ENCODE data around the gene NANS. TPM values are rescaled to one million over a fixed set of nuclear protein-coding genes. Genes with fewer than 3 reads are reported as not detected.
A peak's percentile ranks its signal among the peaks of the same experiment; 100 is the strongest.

Gene NANS
- total RNA-seq, 1 experiment from 2014 or later = 57.9 TPM

DNA sequence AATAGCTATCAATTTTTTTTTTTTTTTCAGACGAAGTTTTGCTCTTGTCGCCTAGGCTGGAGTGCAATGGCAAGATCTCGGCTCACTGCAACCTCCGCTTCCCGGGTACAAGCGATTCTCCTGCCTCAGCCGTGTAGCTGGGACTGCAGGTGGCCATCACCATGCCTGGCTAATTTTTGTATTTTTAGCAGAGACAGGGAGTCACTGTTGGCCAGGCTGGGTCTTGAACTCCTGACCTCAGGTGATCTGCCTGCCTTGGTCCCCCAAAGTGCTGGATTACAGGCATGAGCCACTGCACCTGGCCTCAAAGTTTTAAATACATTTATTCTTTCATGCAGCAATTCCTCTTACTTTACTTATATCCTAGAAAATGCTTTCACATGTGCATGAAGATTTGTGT, 44.9 kb downstream of the NANS start (continued):
- TF ChIP-seq, protein P1, sequence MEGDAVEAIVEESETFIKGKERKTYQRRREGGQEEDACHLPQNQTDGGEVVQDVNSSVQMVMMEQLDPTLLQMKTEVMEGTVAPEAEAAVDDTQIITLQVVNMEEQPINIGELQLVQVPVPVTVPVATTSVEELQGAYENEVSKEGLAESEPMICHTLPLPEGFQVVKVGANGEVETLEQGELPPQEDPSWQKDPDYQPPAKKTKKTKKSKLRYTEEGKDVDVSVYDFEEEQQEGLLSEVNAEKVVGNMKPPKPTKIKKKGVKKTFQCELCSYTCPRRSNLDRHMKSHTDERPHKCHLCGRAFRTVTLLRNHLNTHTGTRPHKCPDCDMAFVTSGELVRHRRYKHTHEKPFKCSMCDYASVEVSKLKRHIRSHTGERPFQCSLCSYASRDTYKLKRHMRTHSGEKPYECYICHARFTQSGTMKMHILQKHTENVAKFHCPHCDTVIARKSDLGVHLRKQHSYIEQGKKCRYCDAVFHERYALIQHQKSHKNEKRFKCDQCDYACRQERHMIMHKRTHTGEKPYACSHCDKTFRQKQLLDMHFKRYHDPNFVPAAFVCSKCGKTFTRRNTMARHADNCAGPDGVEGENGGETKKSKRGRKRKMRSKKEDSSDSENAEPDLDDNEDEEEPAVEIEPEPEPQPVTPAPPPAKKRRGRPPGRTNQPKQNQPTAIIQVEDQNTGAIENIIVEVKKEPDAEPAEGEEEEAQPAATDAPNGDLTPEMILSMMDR (IDR thresholded peaks at IDR 0.05) = no peak
- no peak for TF ChIP-seq GTF2I (CRISPR knock-in tag; conservative IDR thresholded peaks at IDR 0.05)
- TF ChIP-seq, protein P2, sequence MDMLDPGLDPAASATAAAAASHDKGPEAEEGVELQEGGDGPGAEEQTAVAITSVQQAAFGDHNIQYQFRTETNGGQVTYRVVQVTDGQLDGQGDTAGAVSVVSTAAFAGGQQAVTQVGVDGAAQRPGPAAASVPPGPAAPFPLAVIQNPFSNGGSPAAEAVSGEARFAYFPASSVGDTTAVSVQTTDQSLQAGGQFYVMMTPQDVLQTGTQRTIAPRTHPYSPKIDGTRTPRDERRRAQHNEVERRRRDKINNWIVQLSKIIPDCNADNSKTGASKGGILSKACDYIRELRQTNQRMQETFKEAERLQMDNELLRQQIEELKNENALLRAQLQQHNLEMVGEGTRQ (CRISPR knock-in tag; IDR thresholded peaks at IDR 0.05) = no peak
- no peak for TF ChIP-seq RELA (CRISPR knock-in tag; IDR thresholded peaks at IDR 0.05; ENCODE audit: borderline replicate concordance)
- no peak for TF ChIP-seq CREM (CRISPR knock-in tag; IDR thresholded peaks at IDR 0.05)
- TF ChIP-seq, protein P3, sequence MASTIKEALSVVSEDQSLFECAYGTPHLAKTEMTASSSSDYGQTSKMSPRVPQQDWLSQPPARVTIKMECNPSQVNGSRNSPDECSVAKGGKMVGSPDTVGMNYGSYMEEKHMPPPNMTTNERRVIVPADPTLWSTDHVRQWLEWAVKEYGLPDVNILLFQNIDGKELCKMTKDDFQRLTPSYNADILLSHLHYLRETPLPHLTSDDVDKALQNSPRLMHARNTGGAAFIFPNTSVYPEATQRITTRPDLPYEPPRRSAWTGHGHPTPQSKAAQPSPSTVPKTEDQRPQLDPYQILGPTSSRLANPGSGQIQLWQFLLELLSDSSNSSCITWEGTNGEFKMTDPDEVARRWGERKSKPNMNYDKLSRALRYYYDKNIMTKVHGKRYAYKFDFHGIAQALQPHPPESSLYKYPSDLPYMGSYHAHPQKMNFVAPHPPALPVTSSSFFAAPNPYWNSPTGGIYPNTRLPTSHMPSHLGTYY (CRISPR knock-in tag; IDR thresholded peaks at IDR 0.05) = no peak
- TF ChIP-seq, protein P4, sequence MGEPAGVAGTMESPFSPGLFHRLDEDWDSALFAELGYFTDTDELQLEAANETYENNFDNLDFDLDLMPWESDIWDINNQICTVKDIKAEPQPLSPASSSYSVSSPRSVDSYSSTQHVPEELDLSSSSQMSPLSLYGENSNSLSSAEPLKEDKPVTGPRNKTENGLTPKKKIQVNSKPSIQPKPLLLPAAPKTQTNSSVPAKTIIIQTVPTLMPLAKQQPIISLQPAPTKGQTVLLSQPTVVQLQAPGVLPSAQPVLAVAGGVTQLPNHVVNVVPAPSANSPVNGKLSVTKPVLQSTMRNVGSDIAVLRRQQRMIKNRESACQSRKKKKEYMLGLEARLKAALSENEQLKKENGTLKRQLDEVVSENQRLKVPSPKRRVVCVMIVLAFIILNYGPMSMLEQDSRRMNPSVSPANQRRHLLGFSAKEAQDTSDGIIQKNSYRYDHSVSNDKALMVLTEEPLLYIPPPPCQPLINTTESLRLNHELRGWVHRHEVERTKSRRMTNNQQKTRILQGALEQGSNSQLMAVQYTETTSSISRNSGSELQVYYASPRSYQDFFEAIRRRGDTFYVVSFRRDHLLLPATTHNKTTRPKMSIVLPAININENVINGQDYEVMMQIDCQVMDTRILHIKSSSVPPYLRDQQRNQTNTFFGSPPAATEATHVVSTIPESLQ (CRISPR knock-in tag; IDR thresholded peaks at IDR 0.05) = no peak
- no peak for TF ChIP-seq FOXP1 (CRISPR knock-in tag; IDR thresholded peaks at IDR 0.05; ENCODE audit: borderline replicate concordance)
- TF ChIP-seq, protein P5, sequence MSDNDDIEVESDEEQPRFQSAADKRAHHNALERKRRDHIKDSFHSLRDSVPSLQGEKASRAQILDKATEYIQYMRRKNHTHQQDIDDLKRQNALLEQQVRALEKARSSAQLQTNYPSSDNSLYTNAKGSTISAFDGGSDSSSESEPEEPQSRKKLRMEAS (CRISPR knock-in tag; IDR thresholded peaks at IDR 0.05) = no peak
- TF ChIP-seq, protein P6, sequence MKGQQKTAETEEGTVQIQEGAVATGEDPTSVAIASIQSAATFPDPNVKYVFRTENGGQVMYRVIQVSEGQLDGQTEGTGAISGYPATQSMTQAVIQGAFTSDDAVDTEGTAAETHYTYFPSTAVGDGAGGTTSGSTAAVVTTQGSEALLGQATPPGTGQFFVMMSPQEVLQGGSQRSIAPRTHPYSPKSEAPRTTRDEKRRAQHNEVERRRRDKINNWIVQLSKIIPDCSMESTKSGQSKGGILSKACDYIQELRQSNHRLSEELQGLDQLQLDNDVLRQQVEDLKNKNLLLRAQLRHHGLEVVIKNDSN (CRISPR knock-in tag; IDR thresholded peaks at IDR 0.05) = no peak

DNA sequence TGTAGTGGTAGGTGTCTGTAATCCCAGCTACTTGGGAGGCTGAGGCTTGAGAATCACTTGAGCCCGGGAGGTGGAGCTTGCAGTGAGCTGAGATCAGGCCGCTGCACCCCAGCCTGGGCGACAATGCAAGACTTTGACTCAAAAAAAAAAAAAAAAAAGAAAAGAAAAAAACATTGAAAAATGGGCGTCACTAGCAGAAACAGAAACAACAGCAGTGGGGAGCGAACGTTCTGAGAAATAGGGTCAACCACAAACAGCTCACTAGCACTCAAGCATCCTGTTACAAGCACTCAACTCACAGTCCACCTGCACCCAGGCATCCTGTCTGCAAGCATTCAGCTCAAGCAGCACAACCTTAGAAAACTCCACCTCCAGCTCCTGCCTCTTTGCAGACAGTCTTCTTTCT, 45.3 kb downstream of the NANS start:
- H3K27me3 Mint-ChIP-seq (ENCODE audit: low read depth) = no peaks in the 10 kb centered on the region
- ChIA-PET CTCF (interaction anchor here (0.5 to 1.4 kb wide), 5 partner anchors 10 to 674 kb away, joined by 3 to 13 read pairs (median 4); partner anchors contain the start of gene TRIM14), POLR2A (no interaction called here)
- peak; percentile 86 for ATAC-seq
- no peaks in the 10 kb centered on the region for H3K9me3 Mint-ChIP-seq
- peaks cover 5% of the 10 kb centered on the region; the same call in 1 of the 2 replicates for H3K36me3 Mint-ChIP-seq
- peaks cover 18% of the 10 kb centered on the region for H3K4me1 Mint-ChIP-seq
- DNase-seq (ENCODE audit: low spot score) = no peak
- no peak overlapping the region for H3K27ac Mint-ChIP-seq
- H3K4me3 Mint-ChIP-seq = no peak overlapping the region
- no peak for TF ChIP-seq OVOL2 (CRISPR knock-in tag; IDR thresholded peaks at IDR 0.05; ENCODE audit: borderline replicate concordance)
- TF ChIP-seq ZNF121 (CRISPR knock-in tag; IDR thresholded peaks at IDR 0.05) = no peak
- TF ChIP-seq, protein P6 (CRISPR knock-in tag; IDR thresholded peaks at IDR 0.05) = no peak
- no peak for TF ChIP-seq SP1 (CRISPR knock-in tag; conservative IDR thresholded peaks at IDR 0.05)
- no peak for TF ChIP-seq ZNF317 (CRISPR knock-in tag; IDR thresholded peaks at IDR 0.05; ENCODE audit: borderline replicate concordance, low read depth)
- TF ChIP-seq, protein P7, sequence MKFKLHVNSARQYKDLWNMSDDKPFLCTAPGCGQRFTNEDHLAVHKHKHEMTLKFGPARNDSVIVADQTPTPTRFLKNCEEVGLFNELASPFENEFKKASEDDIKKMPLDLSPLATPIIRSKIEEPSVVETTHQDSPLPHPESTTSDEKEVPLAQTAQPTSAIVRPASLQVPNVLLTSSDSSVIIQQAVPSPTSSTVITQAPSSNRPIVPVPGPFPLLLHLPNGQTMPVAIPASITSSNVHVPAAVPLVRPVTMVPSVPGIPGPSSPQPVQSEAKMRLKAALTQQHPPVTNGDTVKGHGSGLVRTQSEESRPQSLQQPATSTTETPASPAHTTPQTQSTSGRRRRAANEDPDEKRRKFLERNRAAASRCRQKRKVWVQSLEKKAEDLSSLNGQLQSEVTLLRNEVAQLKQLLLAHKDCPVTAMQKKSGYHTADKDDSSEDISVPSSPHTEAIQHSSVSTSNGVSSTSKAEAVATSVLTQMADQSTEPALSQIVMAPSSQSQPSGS (CRISPR knock-in tag; IDR thresholded peaks at IDR 0.05; ENCODE audit: borderline replicate concordance, low read depth) = no peak
- TF ChIP-seq, protein P8, sequence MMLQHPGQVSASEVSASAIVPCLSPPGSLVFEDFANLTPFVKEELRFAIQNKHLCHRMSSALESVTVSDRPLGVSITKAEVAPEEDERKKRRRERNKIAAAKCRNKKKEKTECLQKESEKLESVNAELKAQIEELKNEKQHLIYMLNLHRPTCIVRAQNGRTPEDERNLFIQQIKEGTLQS (CRISPR knock-in tag; conservative IDR thresholded peaks at IDR 0.05) = no peak
- TF ChIP-seq, protein P9, sequence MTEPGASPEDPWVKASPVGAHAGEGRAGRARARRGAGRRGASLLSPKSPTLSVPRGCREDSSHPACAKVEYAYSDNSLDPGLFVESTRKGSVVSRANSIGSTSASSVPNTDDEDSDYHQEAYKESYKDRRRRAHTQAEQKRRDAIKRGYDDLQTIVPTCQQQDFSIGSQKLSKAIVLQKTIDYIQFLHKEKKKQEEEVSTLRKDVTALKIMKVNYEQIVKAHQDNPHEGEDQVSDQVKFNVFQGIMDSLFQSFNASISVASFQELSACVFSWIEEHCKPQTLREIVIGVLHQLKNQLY (CRISPR knock-in tag; IDR thresholded peaks at IDR 0.05) = no peak
- TF ChIP-seq, protein P10, sequence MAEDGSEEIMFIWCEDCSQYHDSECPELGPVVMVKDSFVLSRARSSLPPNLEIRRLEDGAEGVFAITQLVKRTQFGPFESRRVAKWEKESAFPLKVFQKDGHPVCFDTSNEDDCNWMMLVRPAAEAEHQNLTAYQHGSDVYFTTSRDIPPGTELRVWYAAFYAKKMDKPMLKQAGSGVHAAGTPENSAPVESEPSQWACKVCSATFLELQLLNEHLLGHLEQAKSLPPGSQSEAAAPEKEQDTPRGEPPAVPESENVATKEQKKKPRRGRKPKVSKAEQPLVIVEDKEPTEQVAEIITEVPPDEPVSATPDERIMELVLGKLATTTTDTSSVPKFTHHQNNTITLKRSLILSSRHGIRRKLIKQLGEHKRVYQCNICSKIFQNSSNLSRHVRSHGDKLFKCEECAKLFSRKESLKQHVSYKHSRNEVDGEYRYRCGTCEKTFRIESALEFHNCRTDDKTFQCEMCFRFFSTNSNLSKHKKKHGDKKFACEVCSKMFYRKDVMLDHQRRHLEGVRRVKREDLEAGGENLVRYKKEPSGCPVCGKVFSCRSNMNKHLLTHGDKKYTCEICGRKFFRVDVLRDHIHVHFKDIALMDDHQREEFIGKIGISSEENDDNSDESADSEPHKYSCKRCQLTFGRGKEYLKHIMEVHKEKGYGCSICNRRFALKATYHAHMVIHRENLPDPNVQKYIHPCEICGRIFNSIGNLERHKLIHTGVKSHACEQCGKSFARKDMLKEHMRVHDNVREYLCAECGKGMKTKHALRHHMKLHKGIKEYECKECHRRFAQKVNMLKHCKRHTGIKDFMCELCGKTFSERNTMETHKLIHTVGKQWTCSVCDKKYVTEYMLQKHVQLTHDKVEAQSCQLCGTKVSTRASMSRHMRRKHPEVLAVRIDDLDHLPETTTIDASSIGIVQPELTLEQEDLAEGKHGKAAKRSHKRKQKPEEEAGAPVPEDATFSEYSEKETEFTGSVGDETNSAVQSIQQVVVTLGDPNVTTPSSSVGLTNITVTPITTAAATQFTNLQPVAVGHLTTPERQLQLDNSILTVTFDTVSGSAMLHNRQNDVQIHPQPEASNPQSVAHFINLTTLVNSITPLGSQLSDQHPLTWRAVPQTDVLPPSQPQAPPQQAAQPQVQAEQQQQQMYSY (CRISPR knock-in tag; IDR thresholded peaks at IDR 0.05) = no peak
- TF ChIP-seq, protein P1 (IDR thresholded peaks at IDR 0.05) = no peak
- no peak for TF ChIP-seq SOX15 (CRISPR knock-in tag; IDR thresholded peaks at IDR 0.05)
